ENCODE measurements around the gene PARM1.

DNA sequence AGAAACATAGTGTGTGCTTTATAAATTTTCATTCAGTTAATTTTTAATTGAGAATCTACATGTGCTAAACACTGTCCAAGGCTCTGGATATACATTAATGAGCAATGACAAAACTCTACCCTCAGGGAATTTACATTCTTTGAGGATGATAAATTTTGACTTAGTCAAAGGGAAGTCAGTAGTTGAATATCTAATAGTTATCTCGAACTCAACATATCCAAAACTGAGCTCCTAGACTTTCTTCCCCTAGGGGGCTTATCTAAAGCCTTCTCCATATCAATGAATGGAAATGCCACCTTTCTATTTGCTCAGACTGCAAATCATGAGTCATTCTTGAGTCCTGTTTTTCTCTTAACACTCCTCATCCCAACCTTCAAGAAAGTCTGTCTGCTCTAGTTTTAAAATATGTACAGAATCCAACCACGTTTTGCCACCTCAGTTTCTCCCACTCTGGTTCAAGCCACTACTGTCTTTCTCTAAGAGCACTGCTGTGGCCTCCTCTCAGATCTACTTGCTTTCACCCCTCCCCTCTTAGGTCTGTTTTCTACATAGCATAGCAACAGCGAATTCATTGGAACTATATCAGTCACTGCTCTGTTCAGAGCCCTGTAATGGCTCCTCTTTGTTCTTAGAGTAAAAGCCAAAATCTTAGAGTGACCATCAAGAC lies 9.5 kb downstream of the PARM1 start:
- TF ChIP-seq POLR2A (IDR thresholded peaks at IDR 0.05; ENCODE audit: low read depth, low read length), result no peak
- no peak for TF ChIP-seq TAF1 (IDR thresholded peaks at IDR 0.05; ENCODE audit: borderline replicate concordance, low read depth, low read length)
- no peak for TF ChIP-seq POLR2AphosphoS5 (IDR thresholded peaks at IDR 0.05; ENCODE audit: low read depth, low read length)

Data from GM12892 (cell line).